ENCODE data around the gene GLT6D1.

The GLT6D1 gene

GRCh38 chr9:135608294-135608998, 30.9 kb downstream of the GLT6D1 start:
- DNase-seq (ENCODE audit: low read depth), result no peak

DNA sequence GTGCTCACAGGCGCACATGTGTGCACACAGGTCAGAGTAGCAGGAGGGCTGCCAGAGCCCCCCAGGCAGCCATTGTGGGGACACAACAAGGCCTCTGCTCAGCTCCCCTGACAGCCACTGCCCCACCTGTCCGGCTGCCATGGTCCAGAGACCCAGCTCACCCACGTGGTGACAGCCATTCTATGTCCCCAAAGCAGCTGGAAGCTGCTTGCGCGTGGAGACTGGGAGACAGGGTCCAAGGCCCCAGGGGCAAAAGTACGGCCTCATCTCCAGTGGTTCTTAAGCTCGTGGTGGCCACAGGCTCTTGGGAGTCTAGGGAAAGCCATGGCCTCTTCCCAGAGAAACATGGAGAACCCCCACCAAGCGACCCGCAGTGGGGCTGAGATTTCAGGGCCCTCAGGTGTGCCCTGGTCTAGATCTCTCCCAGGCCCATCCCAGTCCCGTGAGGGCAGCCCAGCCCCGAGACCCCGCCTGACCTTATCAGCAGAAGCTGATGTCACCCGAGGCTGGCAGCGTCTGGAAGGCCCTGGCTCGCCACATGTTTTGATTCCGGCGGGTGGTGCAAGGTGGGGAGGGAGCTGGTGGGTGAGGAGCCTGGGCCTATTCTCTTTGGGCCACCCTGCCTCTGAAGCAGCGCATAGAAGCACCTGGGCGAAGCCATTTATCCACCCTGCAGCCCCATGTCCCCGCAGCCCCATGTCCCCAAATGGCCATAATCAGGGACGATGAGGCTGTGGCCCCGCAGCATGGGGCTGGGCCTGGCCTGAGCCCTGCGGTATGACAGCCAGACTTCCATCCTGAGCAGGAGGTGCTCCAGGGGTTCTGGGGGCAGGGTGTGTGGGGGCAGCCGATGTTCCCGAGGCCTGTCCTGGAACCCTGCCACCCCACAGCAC, 31.7 kb downstream of the GLT6D1 start:
- DNase-seq (ENCODE audit: low read depth), result no peak

- DNase-seq (ENCODE audit: low read depth), result no peak
Measured at GRCh38 chr9:135606885-135607259, 32.5 kb downstream of the GLT6D1 start.

DNA sequence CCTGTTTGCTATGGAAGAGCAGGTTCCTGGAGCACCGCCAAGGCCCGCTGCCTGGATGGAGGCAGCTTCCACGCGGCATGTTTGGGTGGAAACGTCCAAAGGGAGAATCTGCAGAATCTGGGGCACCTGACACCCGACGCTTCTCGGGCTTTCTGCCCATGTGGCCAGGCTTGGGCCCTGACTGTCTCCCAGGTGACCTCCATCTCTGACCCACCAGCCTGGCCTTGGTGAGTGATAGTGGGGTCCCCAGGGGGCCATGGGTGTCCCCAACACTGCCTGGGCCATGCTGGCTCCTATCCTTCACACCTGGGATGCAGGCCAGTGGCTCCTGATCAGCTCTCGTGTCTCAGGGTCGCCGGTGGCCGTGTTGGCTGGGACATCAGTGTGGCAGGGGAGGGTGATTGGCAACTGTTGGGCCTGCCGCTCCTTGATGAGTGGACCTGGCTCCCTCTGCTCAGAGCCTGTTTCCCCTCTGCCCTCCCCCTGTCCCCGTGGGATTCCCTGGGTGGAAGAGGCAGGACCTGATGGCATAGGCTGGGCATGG, 34.0 kb downstream of the GLT6D1 start:
- DNase-seq (ENCODE audit: low read depth), result no peak

DNA sequence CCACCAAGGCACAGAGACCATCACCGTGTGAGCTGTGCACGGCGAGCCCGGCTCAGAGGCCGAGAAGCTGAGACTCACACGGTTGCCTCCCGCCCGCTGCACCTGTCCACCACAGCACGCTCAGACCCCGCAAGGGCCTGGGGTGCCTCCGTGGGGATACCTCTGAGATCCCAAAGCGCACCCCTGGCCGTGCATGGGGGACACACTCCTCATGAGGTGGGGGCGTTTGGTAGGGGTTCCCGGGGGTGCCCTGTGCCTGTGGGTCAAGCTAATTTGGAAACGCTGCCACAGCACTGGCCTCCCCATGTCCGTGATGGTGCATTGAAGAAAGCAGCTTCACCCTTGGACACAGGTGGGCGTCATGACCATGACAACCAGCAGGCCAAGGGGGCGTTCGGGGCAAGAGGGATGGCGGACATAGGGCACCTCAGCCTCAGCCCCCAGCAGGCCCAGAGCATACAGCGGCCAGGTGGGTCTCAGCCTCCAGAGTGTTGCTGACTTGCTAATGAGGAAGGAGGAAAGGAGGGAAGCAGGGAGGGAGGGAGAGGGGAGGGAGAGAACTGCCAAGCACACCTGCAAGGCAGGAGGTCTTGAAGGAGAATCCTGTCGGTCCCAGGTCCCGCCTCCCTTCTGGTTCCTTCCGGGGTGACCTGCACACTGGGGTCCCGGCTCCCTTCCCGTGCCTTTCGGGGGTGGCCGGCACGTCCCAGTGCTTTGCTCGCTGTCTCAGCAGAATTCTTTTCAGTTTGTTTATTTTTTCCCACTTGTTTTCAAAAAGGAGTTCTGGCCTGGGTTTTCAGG, 34.7 kb downstream of the GLT6D1 start:
- DNase-seq (ENCODE audit: low read depth), result no peak

GRCh38 chr9:135602789-135603481, 36.4 kb downstream of the GLT6D1 start:
- DNase-seq (ENCODE audit: low read depth), result peak; percentile 25

GRCh38 chr9:135601988-135602387, 37.4 kb downstream of the GLT6D1 start:
- no peak for DNase-seq (ENCODE audit: low read depth)

- DNase-seq (ENCODE audit: low read depth), result no peak
Measured at GRCh38 chr9:135600296-135600817, 39.0 kb downstream of the GLT6D1 start.

GRCh38 chr9:135596211-135596610, 43.1 kb downstream of the GLT6D1 start:
- DNase-seq (ENCODE audit: low read depth), result no peak

- DNase-seq (ENCODE audit: low read depth), result no peak
Measured at GRCh38 chr9:135592625-135593024, 46.7 kb downstream of the GLT6D1 start.

GRCh38 chr9:135592331-135592590, 47.1 kb downstream of the GLT6D1 start:
- no peak for DNase-seq (ENCODE audit: low read depth)

DNA sequence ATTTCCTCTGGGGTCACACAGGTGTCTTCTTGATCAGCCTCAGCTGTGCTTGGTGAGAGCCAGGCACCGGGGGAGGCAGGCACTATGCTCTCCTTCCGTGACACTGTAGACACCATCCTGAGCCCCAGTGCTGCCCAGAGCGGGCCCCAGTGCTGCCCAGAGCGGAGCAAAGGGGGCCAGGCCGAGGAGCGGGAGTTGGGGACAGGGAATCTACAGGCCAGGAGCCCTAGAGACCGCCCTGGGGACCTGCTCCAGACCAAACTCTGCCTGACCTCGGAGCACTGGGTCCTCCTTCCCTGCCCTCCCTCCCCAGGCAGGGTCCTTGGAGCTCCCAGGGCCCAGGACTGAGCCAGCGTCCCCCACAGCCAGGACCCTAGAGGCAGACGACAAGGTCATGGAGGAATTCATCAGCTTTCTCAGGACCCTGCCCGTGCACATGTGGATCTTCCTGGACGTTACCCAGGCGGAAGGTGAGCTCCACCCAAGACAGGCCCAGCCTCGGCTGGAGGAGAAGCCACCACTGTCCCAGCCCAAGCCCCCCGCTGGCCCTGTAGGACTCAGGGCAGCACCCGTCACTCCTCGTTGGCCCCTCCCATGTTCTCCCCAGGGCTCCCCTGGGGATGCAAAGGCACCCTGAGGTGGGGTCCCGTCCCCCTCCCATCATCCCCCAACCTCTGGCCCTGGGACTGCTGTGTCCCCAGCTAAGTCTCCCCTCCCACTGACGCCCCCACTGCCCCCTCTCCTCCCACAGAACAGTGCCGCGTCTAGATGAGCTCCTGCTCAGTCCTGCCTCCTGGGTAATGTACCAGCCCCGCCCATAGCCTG, 47.6 kb downstream of the GLT6D1 start:
- no peak for DNase-seq (ENCODE audit: low read depth)

GRCh38 chr9:135590486-135591079, 48.8 kb downstream of the GLT6D1 start:
- no peak for DNase-seq (ENCODE audit: low read depth)

DNA sequence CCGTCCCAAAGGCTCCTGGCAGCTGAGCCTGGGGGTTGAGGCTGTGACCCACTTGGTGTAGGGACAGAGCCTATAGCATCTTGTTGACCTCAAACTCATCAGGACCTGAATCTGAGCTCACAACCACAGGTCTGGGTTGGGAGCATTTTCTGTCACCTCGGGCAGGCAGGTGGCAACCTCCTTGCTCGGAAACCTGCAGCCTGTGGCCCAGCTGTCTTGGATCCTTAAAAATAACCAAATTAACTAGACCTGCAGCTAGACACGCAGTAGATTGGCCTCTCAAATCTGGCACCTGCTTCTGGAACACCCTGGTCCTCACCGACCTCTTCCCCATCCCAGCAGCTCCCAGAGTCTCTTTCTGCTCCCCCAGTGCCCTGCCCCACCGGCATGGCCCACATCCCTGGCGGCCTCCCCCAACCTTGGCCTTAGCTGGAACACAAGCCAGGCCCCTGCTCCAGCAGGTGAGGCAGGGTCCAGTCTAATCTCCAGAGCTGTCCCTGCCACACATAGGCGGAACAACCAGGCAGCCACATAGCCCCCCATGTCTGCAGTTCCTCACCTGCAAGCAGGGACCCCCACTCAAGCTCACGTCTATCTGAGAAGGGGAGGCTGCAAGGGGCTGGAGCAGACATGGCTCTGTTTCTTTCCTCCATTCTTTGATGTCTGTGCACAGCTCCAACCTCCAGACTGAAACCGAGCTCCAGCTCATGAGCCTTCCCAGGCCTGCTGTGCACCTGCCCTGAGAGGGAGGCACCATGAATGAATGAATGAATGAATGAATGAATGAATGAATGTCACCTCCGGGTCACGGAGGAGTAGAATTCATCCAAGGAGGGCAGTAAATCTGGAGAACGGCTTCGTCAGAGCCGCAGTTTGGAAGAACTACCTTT, 49.5 kb downstream of the GLT6D1 start:
- no peak for DNase-seq (ENCODE audit: low read depth)

GRCh38 chr9:135588886-135589595, 50.3 kb downstream of the GLT6D1 start:
- DNase-seq (ENCODE audit: low read depth), result no peak

DNA sequence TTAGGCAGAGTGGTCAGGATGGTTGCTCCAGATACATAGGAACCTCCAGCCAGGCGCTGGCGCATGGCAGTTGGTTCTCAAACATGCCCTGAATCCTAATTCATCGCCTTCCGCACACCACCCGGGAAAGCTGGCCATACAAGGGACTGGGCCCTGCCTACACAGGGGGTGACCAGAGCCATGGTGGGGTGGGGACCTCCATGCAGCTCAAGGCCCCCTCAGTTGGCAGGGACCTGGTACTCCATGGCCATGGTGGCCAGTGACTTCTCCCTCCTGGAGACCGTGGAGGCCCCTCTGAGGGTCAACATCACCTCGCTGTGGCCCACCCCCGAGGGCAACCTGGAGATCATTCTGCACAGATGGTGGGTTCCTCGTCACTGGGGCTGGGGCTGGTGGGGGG, 51.0 kb downstream of the GLT6D1 start:
- DNase-seq (ENCODE audit: low read depth), result no peak

- no peak for DNase-seq (ENCODE audit: low read depth)
Measured at GRCh38 chr9:135587658-135588057, 51.7 kb downstream of the GLT6D1 start.

DNA sequence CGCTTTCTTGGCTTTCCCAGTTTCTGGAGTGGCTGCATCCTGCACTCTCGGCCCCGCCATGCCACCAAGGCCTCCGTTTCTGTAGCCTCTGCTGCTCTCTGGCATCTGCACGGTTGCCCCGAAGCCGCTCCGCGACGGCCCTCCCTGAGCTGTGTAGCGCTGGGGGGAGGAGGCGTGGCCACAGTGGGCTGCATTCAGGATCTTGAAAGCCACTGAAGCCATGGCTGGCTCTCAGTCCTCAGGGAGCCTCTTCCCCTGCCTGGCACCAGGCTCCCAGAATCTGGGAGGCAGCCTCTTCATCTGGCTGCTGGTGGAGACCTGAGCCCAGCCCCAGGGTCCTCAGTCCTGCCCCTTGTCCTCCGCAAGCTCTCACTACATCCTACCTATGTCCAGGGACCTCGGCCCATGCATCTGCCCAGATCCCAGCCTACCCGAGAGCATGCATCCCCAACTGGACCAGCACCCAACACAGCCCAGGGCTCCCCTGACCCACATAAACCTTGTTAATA, 52.7 kb downstream of the GLT6D1 start:
- no peak for DNase-seq (ENCODE audit: low read depth)

- DNase-seq (ENCODE audit: low read depth), result no peak
Measured at GRCh38 chr9:135584934-135585333, 54.4 kb downstream of the GLT6D1 start.

Measured in stimulated activated CD8-positive, alpha-beta memory T cell treated with anti-CD3 and anti-CD28 coated beads, Interleukin-12 subunit alpha, Interleukin-12 subunit beta, amount 100 ng/mL, for 1 hour (primary cell).